ENCODE results near the gene PIP4P1.

DNA sequence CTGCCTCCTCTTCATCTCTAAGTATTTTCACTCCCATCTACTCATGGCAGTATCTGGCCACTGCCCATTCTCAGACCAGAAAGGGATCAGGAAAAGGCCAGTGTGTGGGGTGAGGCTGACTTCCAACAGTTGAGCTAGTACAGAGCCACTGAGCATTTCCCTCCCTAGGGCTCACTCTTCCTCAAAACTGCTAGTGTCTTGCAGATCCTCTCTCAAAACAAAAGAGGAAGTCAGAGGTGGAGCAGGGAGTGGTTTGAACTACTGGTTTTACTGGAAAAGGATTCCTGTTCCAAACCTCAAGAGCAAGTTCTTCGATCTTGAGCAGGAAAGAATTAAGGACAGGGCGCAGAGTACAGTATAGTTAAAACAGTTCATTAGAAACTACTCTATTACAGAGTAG lies 32.4 kb upstream of the PIP4P1 start:
- TF ChIP-seq YY1 (IDR thresholded peaks at IDR 0.05; ENCODE audit: insufficient read depth, insufficient read length) (no peak), SUZ12 (IDR thresholded peaks at IDR 0.05; ENCODE audit: extremely low read depth, insufficient read depth, insufficient read length) (no peak), ZNF274 (IDR thresholded peaks at IDR 0.05; ENCODE audit: low read depth, low read length) (no peak)

All from NT2/D1 (cell line).